Measurements from ENCODE around the gene UNC119B.

GRCh38 chr12:120724720-120725119 lies 14.5 kb downstream of the UNC119B start:
- TF ChIP-seq MAFK (IDR thresholded peaks at IDR 0.05; ENCODE audit: low read depth, low read length) (no peak), POLR2A (IDR thresholded peaks at IDR 0.05; ENCODE audit: low read depth, low read length) (no peak)

Data from IMR-90 (cell line).